ENCODE results near the gene LYPD1. TPM values are rescaled to one million over a fixed set of nuclear protein-coding genes. Genes with fewer than 3 reads are reported as not detected.

The LYPD1 gene
- total RNA-seq, 1 experiment from 2014 or later = not detected

- POLR2A ChIA-PET = no interaction called here
- TF ChIP-seq CTCF (IDR thresholded peaks at IDR 0.05; ENCODE audit: unreplicated experiment) = no peak
- intact Hi-C loops (cut with micrococcal nuclease) = no loop called here
- H3K36me3 Mint-ChIP-seq (ENCODE audit: insufficient read depth, unreplicated experiment) = no peaks in the 10 kb centered on the region
- H3K4me1 Mint-ChIP-seq (ENCODE audit: insufficient read depth, unreplicated experiment) = no peaks in the 10 kb centered on the region
- no peak overlapping the region for H3K4me3 Mint-ChIP-seq (ENCODE audit: unreplicated experiment)
- H3K9me3 Mint-ChIP-seq (ENCODE audit: unreplicated experiment) = no peaks in the 10 kb centered on the region
- H3K27ac Mint-ChIP-seq (ENCODE audit: low read depth, unreplicated experiment) = no peak overlapping the region
- no TSS peak for BruUV-seq (replicated peaks)
- CTCF ChIA-PET = no interaction called here
- no peak for DNase-seq (ENCODE audit: unreplicated experiment)
- peaks cover 27% of the 10 kb centered on the region for H3K27me3 Mint-ChIP-seq (ENCODE audit: insufficient read depth, unreplicated experiment)
Observed at GRCh38 chr2:132680544-132680943, 10.5 kb upstream of the LYPD1 start.

- no peaks in the 10 kb centered on the region for H3K36me3 Mint-ChIP-seq (ENCODE audit: insufficient read depth, unreplicated experiment)
- intact Hi-C loops (cut with micrococcal nuclease) = loop anchor here (5.0 kb wide), 1 partner anchor 494 kb away; no protein-coding TSS in a partner anchor
- no peak for DNase-seq (ENCODE audit: unreplicated experiment)
- ChIA-PET POLR2A (no interaction called here), CTCF (interaction anchor here (1.0 kb wide), 2 partner anchors 56 to 151 kb away, joined by 3 to 4 read pairs; no protein-coding TSS in a partner anchor)
- no peaks in the 10 kb centered on the region for H3K4me1 Mint-ChIP-seq (ENCODE audit: insufficient read depth, unreplicated experiment)
- no peaks in the 10 kb centered on the region for H3K9me3 Mint-ChIP-seq (ENCODE audit: unreplicated experiment)
- H3K27me3 Mint-ChIP-seq (ENCODE audit: insufficient read depth, unreplicated experiment) = peaks cover 27% of the 10 kb centered on the region
- H3K4me3 Mint-ChIP-seq (ENCODE audit: unreplicated experiment) = no peak overlapping the region
- no peak overlapping the region for H3K27ac Mint-ChIP-seq (ENCODE audit: low read depth, unreplicated experiment)
- BruUV-seq (replicated peaks) = no TSS peak
- TF ChIP-seq CTCF (IDR thresholded peaks at IDR 0.05; ENCODE audit: unreplicated experiment) = no peak
Observed at GRCh38 chr2:132678483-132678882, 8.5 kb upstream of the LYPD1 start.

GRCh38 chr2:132677661-132678060 is 7.7 kb upstream of the LYPD1 start:
- ChIA-PET CTCF (interaction anchor here (0.6 to 1.8 kb wide), 5 partner anchors 19 to 278 kb away, joined by 3 to 6 read pairs (median 3); no protein-coding TSS in a partner anchor), POLR2A (no interaction called here)
- Mint-ChIP-seq H3K27ac (ENCODE audit: low read depth, unreplicated experiment) (no peak overlapping the region), H3K4me1 (ENCODE audit: insufficient read depth, unreplicated experiment) (no peaks in the 10 kb centered on the region), H3K27me3 (ENCODE audit: insufficient read depth, unreplicated experiment) (peaks cover 27% of the 10 kb centered on the region), H3K36me3 (ENCODE audit: insufficient read depth, unreplicated experiment) (no peaks in the 10 kb centered on the region), H3K9me3 (ENCODE audit: unreplicated experiment) (no peaks in the 10 kb centered on the region), H3K4me3 (ENCODE audit: unreplicated experiment) (no peak overlapping the region)
- intact Hi-C loops (cut with micrococcal nuclease) = loop anchor here (5.0 kb wide), 1 partner anchor 495 kb away; no protein-coding TSS in a partner anchor
- BruUV-seq (replicated peaks) = no TSS peak
- peak; percentile 8 for DNase-seq (ENCODE audit: unreplicated experiment)
- no peak for TF ChIP-seq CTCF (IDR thresholded peaks at IDR 0.05; ENCODE audit: unreplicated experiment)

GRCh38 chr2:132676999-132677398 is 7.0 kb upstream of the LYPD1 start:
- Mint-ChIP-seq H3K36me3 (ENCODE audit: insufficient read depth, unreplicated experiment) (no peaks in the 10 kb centered on the region), H3K27me3 (ENCODE audit: insufficient read depth, unreplicated experiment) (peaks cover 27% of the 10 kb centered on the region), H3K9me3 (ENCODE audit: unreplicated experiment) (no peaks in the 10 kb centered on the region), H3K27ac (ENCODE audit: low read depth, unreplicated experiment) (no peak overlapping the region), H3K4me1 (ENCODE audit: insufficient read depth, unreplicated experiment) (no peaks in the 10 kb centered on the region), H3K4me3 (ENCODE audit: unreplicated experiment) (no peak overlapping the region)
- BruUV-seq (replicated peaks) = no TSS peak
- POLR2A ChIA-PET = no interaction called here
- intact Hi-C loops (cut with micrococcal nuclease) = loop anchor here (5.0 kb wide), 1 partner anchor 495 kb away; no protein-coding TSS in a partner anchor
- peak; percentile 15 for TF ChIP-seq CTCF (IDR thresholded peaks at IDR 0.05; ENCODE audit: unreplicated experiment)
- DNase-seq (ENCODE audit: unreplicated experiment) = no peak
- CTCF ChIA-PET = interaction anchor here (0.6 to 1.8 kb wide), 7 partner anchors 18 to 493 kb away, joined by 3 to 6 read pairs (median 3); no protein-coding TSS in a partner anchor

Measured in MCF 10A (cell line).